GM23248 (cell line): Measurements from ENCODE around the gene CDV3. TPM values are rescaled to one million over a fixed set of nuclear protein-coding genes. Genes with fewer than 3 reads are reported as not detected.

Source experiments
- DNase-seq: peaks from one replicate; pipeline ENCODE4 v3.0.0-alpha.2; 2015
- H2AFZ ChIP-seq: fragments of 200-600 bp; sonication (generic); 2 replicates; pipeline ENCODE4 v1.6.1; 2016; ENCODE audit warnings: antibody characterized with exemption
- H3F3A ChIP-seq: fragments of 200-600 bp; sonication (generic); 2 replicates; pipeline ENCODE4 v1.6.1; 2016; ENCODE audit warnings: mild to moderate bottlenecking, antibody characterized with exemption, mixed run types; ENCODE audit not compliant: insufficient read depth
- H3K27ac ChIP-seq: fragments of 200-600 bp; sonication (generic); 2 replicates; pipeline ENCODE4 v1.5.1; 2016; ENCODE audit warnings: mild to moderate bottlenecking
- H3K27me3 ChIP-seq: fragments of 200-600 bp; sonication (generic); replicated peaks from 2 replicates; pipeline ENCODE4 v1.6.1; 2016; ENCODE audit warnings: mild to moderate bottlenecking; ENCODE audit not compliant: insufficient read depth
- H3K36me3 ChIP-seq: fragments of 200-600 bp; sonication (generic); 2 replicates; pipeline ENCODE4 v1.6.1; 2016; ENCODE audit warnings: low read depth, mild to moderate bottlenecking
- H3K4me1 ChIP-seq: fragments of 200-600 bp; sonication (generic); 2 replicates; pipeline ENCODE4 v1.6.1; 2016; ENCODE audit warnings: mild to moderate bottlenecking; ENCODE audit not compliant: insufficient read depth
- H3K4me2 ChIP-seq: fragments of 200-600 bp; sonication (generic); one replicate; pipeline ENCODE4 v1.6.1; 2016; ENCODE audit warnings: mild to moderate bottlenecking; ENCODE audit not compliant: unreplicated experiment
- H3K4me3 ChIP-seq: fragments of 200-600 bp; sonication (generic); 2 replicates; pipeline ENCODE4 v1.5.1; 2016; ENCODE audit warnings: mild to moderate bottlenecking
- H3K79me2 ChIP-seq: fragments of 200-600 bp; sonication (generic); 2 replicates; pipeline ENCODE4 v1.6.1; 2016; ENCODE audit warnings: mild to moderate bottlenecking; ENCODE audit not compliant: insufficient read depth
- H3K9ac ChIP-seq: fragments of 200-600 bp; sonication (generic); 2 replicates; pipeline ENCODE4 v1.6.1; 2016; ENCODE audit warnings: mild to moderate bottlenecking
- H3K9me2 ChIP-seq: fragments of 200-600 bp; sonication (generic); 2 replicates; pipeline ENCODE4 v1.6.1; 2016; ENCODE audit warnings: mixed run types, mild to moderate bottlenecking, moderate library complexity; ENCODE audit not compliant: insufficient read depth
- H3K9me3 ChIP-seq: fragments of 200-600 bp; sonication (generic); one replicate; pipeline ENCODE4 v1.6.1; 2017; ENCODE audit warnings: low read depth
- H4K20me1 ChIP-seq: fragments of 200-600 bp; sonication (generic); 2 replicates; pipeline ENCODE4 v1.6.0; 2016; ENCODE audit not compliant: insufficient read depth
- EZH2 ChIP-seq: fragments of 200-600 bp; sonication (generic); IDR thresholded peaks from 2 replicates; pipeline ENCODE4 v1.6.1; 2018; ENCODE audit warnings: antibody characterized with exemption, mild to moderate bottlenecking; ENCODE audit not compliant: insufficient read depth, poor library complexity, severe bottlenecking
- EZH2phosphoT487 ChIP-seq: fragments of 200-600 bp; sonication (generic); IDR thresholded peaks from 2 replicates; pipeline ENCODE4 v1.6.1; 2018; ENCODE audit warnings: antibody characterized with exemption, moderate library complexity, mild to moderate bottlenecking, low read depth; ENCODE audit not compliant: insufficient read depth
- WGBS, 2 experiments: methylation state at CpG; one replicate each; pipeline ENCODE4 v1.1.6; 2015 to 2017; ENCODE audit warnings: low lambda C conversion rate in 2 of 2, low coverage in 1 of 2; ENCODE audit errors: missing lambda C conversion rate in 2 of 2; 5-methylcytosine and 5-hydroxymethylcytosine counted together
- in situ Hi-C: fragments of 300-500 bp; cut with MboI; formaldehyde crosslinking; loops from 2 replicates; pipeline ENCODE4 v1.15.0; 2020
- polyA plus RNA-seq: library from polyadenylated mRNA; unstranded; fragments of >200 nt; fragmentation: Nextera tagmentation; extraction: Ambion mirVana; gene quantifications from 2 replicates; pipeline ENCODE4 v1.2.1, GENCODE V29; 2016
- total RNA-seq: library from RNA; depleted of rRNA; stranded (reverse); fragments of >200 nt; shearing (Covaris generic); gene quantifications from 2 replicates; pipeline ENCODE4 v1.2.3, GENCODE V29; 2014

Gene CDV3
- total and polyA plus RNA-seq, 2 experiments from 2014 or later: 37.0 to 155 TPM

GRCh38 chr3:133599280-133599679, 25.8 kb downstream of the CDV3 start:
- no peaks in the 10 kb centered on the region for H3K9me2 ChIP-seq
- H4K20me1 ChIP-seq: no peaks in the 10 kb centered on the region
- no peak for DNase-seq
- no peaks in the 10 kb centered on the region for H3K79me2 ChIP-seq
- no peak overlapping the region for H3K27ac ChIP-seq
- no peak overlapping the region for H3K4me2 ChIP-seq
- in situ Hi-C loops: no loop called here
- H3K4me1 ChIP-seq: peaks cover 16% of the 10 kb centered on the region
- H3K9ac ChIP-seq: no peak overlapping the region
- H3F3A ChIP-seq: peaks cover 21% of the 10 kb centered on the region
- no peaks in the 10 kb centered on the region for H3K9me3 ChIP-seq
- H3K27me3 ChIP-seq: no peaks in the 10 kb centered on the region
- H3K36me3 ChIP-seq: peaks cover 9% of the 10 kb centered on the region; the same call in 1 of the 2 replicates
- TF ChIP-seq EZH2phosphoT487 (no peak), EZH2 (no peak)
- no peak overlapping the region for H2AFZ ChIP-seq
- H3K4me3 ChIP-seq: no peak overlapping the region
- 69 to 74% methylated on average over 2 of the region's 2 CpGs for whole genome bisulfite sequencing, 2 experiments

- Histone ChIP-seq H3K27me3 (no peaks in the 10 kb centered on the region), H2AFZ (no peak overlapping the region), H3K27ac (no peak overlapping the region), H3K9me2 (no peaks in the 10 kb centered on the region), H3F3A (peaks cover 7% of the 10 kb centered on the region), H3K9ac (no peak overlapping the region), H3K79me2 (no peaks in the 10 kb centered on the region), H3K4me2 (no peak overlapping the region), H4K20me1 (no peaks in the 10 kb centered on the region), H3K4me1 (peaks cover 3% of the 10 kb centered on the region), H3K9me3 (no peaks in the 10 kb centered on the region), H3K36me3 (peaks cover 9% of the 10 kb centered on the region; the same call in 1 of the 2 replicates), H3K4me3 (no peak overlapping the region)
- DNase-seq: no peak
- 97 to 100% methylated on average over 1 of the region's 1 CpG for WGBS, 2 experiments
- TF ChIP-seq EZH2 (no peak), EZH2phosphoT487 (no peak)
- in situ Hi-C loops: loop anchor here (25.0 kb wide), 1 partner anchor 888 kb away; the partner anchor contains the start of gene NPHP3
Observed at GRCh38 chr3:133600572-133601081, 27.1 kb downstream of the CDV3 start.

GRCh38 chr3:133606342-133606741, 32.9 kb downstream of the CDV3 start:
- Histone ChIP-seq H3K9ac (no peak overlapping the region), H3K4me3 (no peak overlapping the region), H2AFZ (no peak overlapping the region), H3K9me3 (no peaks in the 10 kb centered on the region), H3K4me2 (no peak overlapping the region), H3K36me3 (peaks cover 20% of the 10 kb centered on the region), H3K27ac (no peak overlapping the region), H3F3A (peaks cover 11% of the 10 kb centered on the region; the same call in 1 of the 2 replicates), H3K4me1 (peaks cover 5% of the 10 kb centered on the region; the same call in 1 of the 2 replicates), H3K27me3 (no peaks in the 10 kb centered on the region), H3K9me2 (no peaks in the 10 kb centered on the region), H3K79me2 (no peaks in the 10 kb centered on the region), H4K20me1 (no peaks in the 10 kb centered on the region)
- in situ Hi-C loops: loop anchor here (25.0 kb wide), 1 partner anchor 894 kb away; the partner anchor contains the start of gene NPHP3
- TF ChIP-seq EZH2phosphoT487 (no peak), EZH2 (no peak)
- WGBS, 2 experiments: 93 to 97% methylated on average over 1 of the region's 1 CpG
- DNase-seq: no peak

GRCh38 chr3:133606902-133607301, 33.4 kb downstream of the CDV3 start:
- no peak for DNase-seq
- H3K36me3 ChIP-seq: peaks cover 20% of the 10 kb centered on the region
- H3K4me2 ChIP-seq: no peak overlapping the region
- no peaks in the 10 kb centered on the region for H3K9me3 ChIP-seq
- H3K27me3 ChIP-seq: no peaks in the 10 kb centered on the region
- H3F3A ChIP-seq: peaks cover 11% of the 10 kb centered on the region; the same call in 1 of the 2 replicates
- H4K20me1 ChIP-seq: no peaks in the 10 kb centered on the region
- H2AFZ ChIP-seq: no peak overlapping the region
- TF ChIP-seq EZH2 (no peak), EZH2phosphoT487 (no peak)
- H3K9me2 ChIP-seq: no peaks in the 10 kb centered on the region
- in situ Hi-C loops: loop anchor here (25.0 kb wide), 1 partner anchor 895 kb away; the partner anchor contains the start of gene NPHP3
- no peak overlapping the region for H3K4me3 ChIP-seq
- H3K9ac ChIP-seq: no peak overlapping the region
- WGBS, 2 experiments: 89 to 94% methylated on average over 4 of the region's 4 CpGs
- H3K4me1 ChIP-seq: peaks cover 5% of the 10 kb centered on the region; the same call in 1 of the 2 replicates
- no peak overlapping the region for H3K27ac ChIP-seq
- H3K79me2 ChIP-seq: no peaks in the 10 kb centered on the region

- Histone ChIP-seq H3K4me3 (no peak overlapping the region), H4K20me1 (no peaks in the 10 kb centered on the region), H2AFZ (no peak overlapping the region), H3K4me1 (peaks cover 5% of the 10 kb centered on the region; the same call in 1 of the 2 replicates), H3K4me2 (no peak overlapping the region), H3K79me2 (no peaks in the 10 kb centered on the region), H3K9me2 (no peaks in the 10 kb centered on the region), H3F3A (peaks cover 11% of the 10 kb centered on the region; the same call in 1 of the 2 replicates), H3K9me3 (no peaks in the 10 kb centered on the region), H3K9ac (no peak overlapping the region), H3K27ac (no peak overlapping the region), H3K36me3 (peaks cover 20% of the 10 kb centered on the region), H3K27me3 (no peaks in the 10 kb centered on the region)
- WGBS, 2 experiments: 47 to 68% methylated on average over 1 of the region's 1 CpG
- no peak for TF ChIP-seq EZH2phosphoT487
- in situ Hi-C loops: loop anchor here (25.0 kb wide), 1 partner anchor 896 kb away; the partner anchor contains the start of gene NPHP3
- DNase-seq: no peak
Observed at GRCh38 chr3:133607816-133608215, 34.3 kb downstream of the CDV3 start.
